K562 (cell line): ENCODE data around the gene LRP1B. TPM values are rescaled to one million over a fixed set of nuclear protein-coding genes. Genes with fewer than 3 reads are reported as not detected.

Experiments
- ATAC-seq: fragments of 200-7000 bp; cut with Tn5 transposase; 3 replicates; pipeline ENCODE4 v1.9.1; 2020; ENCODE audit warnings: moderate library complexity
- BruUV-seq: library from RNA; stranded (reverse); fragments of 400-500 nt; replicated peaks from 2 replicates; lab custom pipeline; 2021; lab: Mats Ljungman, UMichigan
- CTCF ChIA-PET: fragments of 300-600 bp; formaldehyde crosslinking; extraction: SDS; loops from one replicate; lab custom pipeline; 2021; ENCODE audit warnings: low intra/inter-chr PET ratio; lab: Yijun Ruan, JAX
- POLR2A ChIA-PET: fragments of 300-600, 350-650 bp; sonication (Branson Sonifier 250); formaldehyde crosslinking; extraction: SDS; loops from one replicate; lab custom pipeline; 2021; ENCODE audit warnings: antibody characterized with exemption, inconsistent platforms; lab: Yijun Ruan, JAX
- DNase-seq, 4 experiments: peaks; one replicate each; pipeline versions ENCODE4 v3.0.0 to v3.0.0-alpha.2; 2011 to 2018; ENCODE audit warnings: low spot score in 3 of 4, mixed read lengths in 3 of 4; ENCODE audit errors: extremely low read depth in 1 of 4
- FAIRE-seq: peaks from 2 replicates; lab custom pipeline; 2011; peaks lifted over from hg19 to GRCh38; lab: Jason Lieb, UNC
- H2AFZ ChIP-seq: 2 replicates; pipeline ENCODE4 v1.6.0; 2011; ENCODE audit warnings: low read depth, low read length, control low read depth, inconsistent platforms
- H3K27ac ChIP-seq: fragments of 200-600 bp; 3 replicates; pipeline ENCODE4 v1.8.0; 2011; ENCODE audit warnings: low read depth, mild to moderate bottlenecking, control low read depth, inconsistent platforms, low read length, moderate library complexity, mixed read lengths; ENCODE audit errors: extremely low read depth
- H3K27me3 ChIP-seq, 2 experiments: fragments of 300-600 bp in 1 of 2; 2 replicates in 1 of 2; 3 replicates in 1 of 2; pipeline versions ENCODE4 v1.6.0 to v1.8.0; 2011; ENCODE audit warnings: inconsistent platforms in 2 of 2, low read length in 2 of 2, mild to moderate bottlenecking in 1 of 2, mixed read lengths in 1 of 2, moderate library complexity in 1 of 2; ENCODE audit not compliant: control insufficient read depth in 2 of 2, insufficient read depth in 2 of 2
- H3K36me3 ChIP-seq: fragments of 300-600 bp; 3 replicates; pipeline ENCODE4 v1.8.0; 2011; ENCODE audit warnings: mild to moderate bottlenecking, low read length, inconsistent platforms; ENCODE audit not compliant: control insufficient read depth, insufficient read depth
- H3K4me1 ChIP-seq, 2 experiments: fragments of 200-600 bp in 1 of 2; replicated peaks in 1 of 2; 2 replicates in 1 of 2; 3 replicates in 1 of 2; pipeline versions ENCODE4 v1.5.1 to v1.8.0; 2011; ENCODE audit warnings: inconsistent platforms in 2 of 2, low read length in 2 of 2, mild to moderate bottlenecking in 1 of 2, mixed read lengths in 1 of 2, moderate library complexity in 1 of 2; ENCODE audit not compliant: control insufficient read depth in 2 of 2, insufficient read depth in 2 of 2
- H3K4me2 ChIP-seq: 2 replicates; pipeline ENCODE4 v1.6.1; 2011; ENCODE audit warnings: low read length, control low read depth, inconsistent platforms, mixed read lengths; ENCODE audit not compliant: insufficient read depth
- H3K4me3 ChIP-seq: fragments of 200-600 bp; sonication (generic), shearing (Covaris generic); 2 replicates; pipeline ENCODE4 v1.5.1; 2016; ENCODE audit warnings: control low read depth, inconsistent platforms
- H3K79me2 ChIP-seq: fragments of 200-600 bp; 3 replicates; pipeline ENCODE4 v1.8.0; 2011; ENCODE audit warnings: low read length, inconsistent platforms; ENCODE audit not compliant: control insufficient read depth, insufficient read depth
- H3K9ac ChIP-seq, 2 experiments: 2 replicates each; pipeline versions ENCODE4 v1.6.0 to v1.6.1; 2011; ENCODE audit warnings: low read depth in 2 of 2, low read length in 2 of 2, control low read depth in 1 of 2, inconsistent platforms in 1 of 2, mild to moderate bottlenecking in 1 of 2, mixed read lengths in 1 of 2; ENCODE audit not compliant: insufficient read depth in 1 of 2
- H3K9me1 ChIP-seq: one replicate; pipeline ENCODE4 v1.6.0; 2011; ENCODE audit warnings: inconsistent platforms, mild to moderate bottlenecking, low read length, moderate library complexity; ENCODE audit not compliant: control insufficient read depth, insufficient read depth
- H3K9me3 ChIP-seq: replicated peaks from 2 replicates; pipeline ENCODE4 v1.5.1; 2011; ENCODE audit warnings: low read depth, low read length, inconsistent platforms; ENCODE audit not compliant: control insufficient read depth, insufficient read depth
- H4K20me1 ChIP-seq: replicated peaks from 2 replicates; pipeline ENCODE4 v1.6.1; 2011; ENCODE audit warnings: low read length, inconsistent platforms, mixed read lengths; ENCODE audit not compliant: control insufficient read depth, insufficient read depth
- CBX1 ChIP-seq: sonication (generic); IDR thresholded peaks from 2 replicates; pipeline ENCODE4 v1.6.1; 2016; ENCODE audit warnings: antibody characterized with exemption, low read depth, mild to moderate bottlenecking
- CBX3 ChIP-seq, 2 experiments: IDR thresholded peaks; 1 replicate in 1 of 2; 2 replicates in 1 of 2; pipeline ENCODE4 v1.6.1; 2012; ENCODE audit warnings: inconsistent platforms in 2 of 2, low read length in 2 of 2, borderline replicate concordance in 1 of 2, control low read depth in 1 of 2
- ESRRB ChIP-seq: fragments of 250-450 bp; sonication (Bioruptor Pico); IDR thresholded peaks from 2 replicates; pipeline ENCODE4 v1.5.0; 2020; ENCODE audit warnings: mild to moderate bottlenecking, moderate library complexity, borderline replicate concordance
- GATAD2A ChIP-seq: fragments of 450-650 bp; IDR thresholded peaks from 2 replicates; pipeline ENCODE4 v1.6.1; 2017
- PURB ChIP-seq: sonication (generic); formaldehyde crosslinking; IDR thresholded peaks from 2 replicates; pipeline ENCODE4 v1.9.0; 2021; ENCODE audit warnings: low read depth, mild to moderate bottlenecking, missing genetic modification reagents
- TSC22D4 ChIP-seq: fragments of 450-650 bp; IDR thresholded peaks from 2 replicates; pipeline ENCODE4 v1.6.1; 2016; ENCODE audit warnings: missing genetic modification characterization, missing biosample characterization, control low read depth
- ZNF586 ChIP-seq: fragments of 450-650 bp; formaldehyde crosslinking; conservative IDR thresholded peaks from 2 replicates; pipeline ENCODE4 v1.4.0; 2020; ENCODE audit warnings: mild to moderate bottlenecking, moderate library complexity
- WGBS: fragments of 100-300 bp; shearing (Covaris generic); methylation state at CpG from one replicate; pipeline ENCODE4 v1.1.6; 2016; ENCODE audit warnings: low coverage, mixed read lengths; ENCODE audit not compliant: insufficient coverage; ENCODE audit errors: missing lambda C conversion rate; 5-methylcytosine and 5-hydroxymethylcytosine counted together
- in situ Hi-C: fragments of 300-500 bp; cut with MboI; formaldehyde crosslinking; loops from 4 replicates; pipeline ENCODE4 v1.15.0; 2018; ENCODE audit warnings: inconsistent platforms, mixed read lengths
- intact Hi-C: fragments of 100-400 bp; cut with micrococcal nuclease; formaldehyde crosslinking; loops from 2 replicates; pipeline ENCODE4 v1.14.2; 2022
- polyA plus RNA-seq, 8 experiments: library from polyadenylated mRNA; depleted of rRNA in 4 of 8; stranded (reverse) in 5 of 8; unstranded in 3 of 8; fragments of >200 nt; fragmentation: Nextera tagmentation in 2 of 8; fragmentation: Illumina TruSeq in 1 of 8; extraction: Ambion mirVana in 2 of 8; extraction: Trizol in 1 of 8; gene quantifications; 2 replicates each; pipeline versions ENCODE4 v1.2.1 to v1.2.3, GENCODE V29; 2011 to 2014; ENCODE audit warnings: inconsistent platforms in 1 of 8, missing spikeins in 1 of 8
- total RNA-seq, 7 experiments: library from RNA; depleted of rRNA in 6 of 7; stranded (reverse); fragments of >200 nt in 6 of 7; fragmentation: Illumina TruSeq in 2 of 7; extraction: Trizol in 2 of 7; gene quantifications; 2 replicates each; pipeline versions ENCODE4 v1.2.1 to v1.2.3, GENCODE V29; 2011 to 2021; ENCODE audit warnings: low replicate concordance in 1 of 7
- TF ChIP-seq, protein P1 (sequence below): fragments of 150-350 bp; conservative IDR thresholded peaks from 2 replicates; pipeline ENCODE4 v1.6.1; 2014; ENCODE audit warnings: low read length
- TF ChIP-seq, protein P2 (sequence below): fragments of 250-450 bp; sonication (Bioruptor Pico); IDR thresholded peaks from 2 replicates; pipeline ENCODE4 v1.4.0; 2020; ENCODE audit warnings: mild to moderate bottlenecking, moderate library complexity

LRP1B gene
- total and polyA plus RNA-seq, 9 of the 15 experiments (the other 6 are each of a cell fraction or from before 2014, with no cell fraction given), result not detected

DNA sequence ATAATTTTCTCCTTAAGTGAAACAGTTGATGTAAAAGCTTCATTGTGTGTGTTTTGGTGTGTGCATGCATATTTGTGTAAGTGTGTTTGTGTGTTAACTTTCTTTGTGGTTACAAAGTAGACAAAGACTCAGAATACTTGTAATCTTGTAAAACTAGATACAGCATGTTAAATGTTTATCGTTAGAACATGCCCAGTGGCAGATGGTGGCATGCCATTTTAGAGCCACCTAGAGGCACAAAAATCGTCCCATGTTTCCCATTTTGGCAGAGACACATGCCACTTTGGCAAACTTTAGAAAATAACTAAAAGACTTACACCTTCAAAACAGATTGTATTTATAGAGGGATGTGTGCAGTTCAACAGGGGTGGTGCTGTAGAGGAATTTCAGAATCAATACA is 224.1 kb downstream of the LRP1B start (continued):
- TF ChIP-seq, protein P1, sequence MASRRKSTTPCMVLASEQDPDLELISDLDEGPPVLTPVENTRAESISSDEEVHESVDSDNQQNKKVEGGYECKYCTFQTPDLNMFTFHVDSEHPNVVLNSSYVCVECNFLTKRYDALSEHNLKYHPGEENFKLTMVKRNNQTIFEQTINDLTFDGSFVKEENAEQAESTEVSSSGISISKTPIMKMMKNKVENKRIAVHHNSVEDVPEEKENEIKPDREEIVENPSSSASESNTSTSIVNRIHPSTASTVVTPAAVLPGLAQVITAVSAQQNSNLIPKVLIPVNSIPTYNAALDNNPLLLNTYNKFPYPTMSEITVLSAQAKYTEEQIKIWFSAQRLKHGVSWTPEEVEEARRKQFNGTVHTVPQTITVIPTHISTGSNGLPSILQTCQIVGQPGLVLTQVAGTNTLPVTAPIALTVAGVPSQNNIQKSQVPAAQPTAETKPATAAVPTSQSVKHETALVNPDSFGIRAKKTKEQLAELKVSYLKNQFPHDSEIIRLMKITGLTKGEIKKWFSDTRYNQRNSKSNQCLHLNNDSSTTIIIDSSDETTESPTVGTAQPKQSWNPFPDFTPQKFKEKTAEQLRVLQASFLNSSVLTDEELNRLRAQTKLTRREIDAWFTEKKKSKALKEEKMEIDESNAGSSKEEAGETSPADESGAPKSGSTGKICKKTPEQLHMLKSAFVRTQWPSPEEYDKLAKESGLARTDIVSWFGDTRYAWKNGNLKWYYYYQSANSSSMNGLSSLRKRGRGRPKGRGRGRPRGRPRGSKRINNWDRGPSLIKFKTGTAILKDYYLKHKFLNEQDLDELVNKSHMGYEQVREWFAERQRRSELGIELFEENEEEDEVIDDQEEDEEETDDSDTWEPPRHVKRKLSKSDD, result no peak
- TF ChIP-seq GATAD2A, result no peak
- no peak for TF ChIP-seq ZNF586 (CRISPR knock-in tag)

DNA sequence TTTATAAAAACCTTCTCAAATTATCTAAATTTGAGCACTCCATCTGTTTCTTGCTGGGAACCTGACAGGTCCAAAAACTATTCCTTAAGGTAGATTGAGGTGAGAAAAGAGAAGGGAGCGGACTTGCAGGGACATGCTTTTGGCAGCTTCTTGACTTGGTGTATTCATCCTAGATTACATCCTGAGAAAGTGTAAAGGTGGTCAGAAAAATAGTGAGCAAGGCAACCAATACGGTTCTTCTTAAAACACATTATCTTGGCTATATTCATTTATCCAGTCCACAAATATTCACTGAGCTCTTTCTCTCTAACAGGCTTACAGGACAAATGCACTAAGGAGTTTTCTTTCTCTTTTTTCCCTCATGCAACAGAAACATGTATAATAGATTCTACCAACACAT is 230.0 kb downstream of the LRP1B start:
- no peak overlapping the region for H3K27ac ChIP-seq
- H3K9me1 ChIP-seq, result no peaks in the 10 kb centered on the region
- ChIA-PET POLR2A (no interaction called here), CTCF (interaction anchor here (0.6 kb wide), 1 partner anchor 543 kb away, joined by 4 read pairs; no protein-coding TSS in a partner anchor)
- H3K9ac ChIP-seq, result no peak overlapping the region
- no peaks in the 10 kb centered on the region for H3K27me3 ChIP-seq
- TF ChIP-seq CBX1 (no peak), TSC22D4 (no peak), CBX3 (IDR thresholded peaks at IDR 0.05; ENCODE audit: borderline replicate concordance in 1 of 2, low read length in 2 of 2) (no peak), PURB (no peak), ESRRB (CRISPR knock-in tag) (no peak)
- TF ChIP-seq, protein P2, sequence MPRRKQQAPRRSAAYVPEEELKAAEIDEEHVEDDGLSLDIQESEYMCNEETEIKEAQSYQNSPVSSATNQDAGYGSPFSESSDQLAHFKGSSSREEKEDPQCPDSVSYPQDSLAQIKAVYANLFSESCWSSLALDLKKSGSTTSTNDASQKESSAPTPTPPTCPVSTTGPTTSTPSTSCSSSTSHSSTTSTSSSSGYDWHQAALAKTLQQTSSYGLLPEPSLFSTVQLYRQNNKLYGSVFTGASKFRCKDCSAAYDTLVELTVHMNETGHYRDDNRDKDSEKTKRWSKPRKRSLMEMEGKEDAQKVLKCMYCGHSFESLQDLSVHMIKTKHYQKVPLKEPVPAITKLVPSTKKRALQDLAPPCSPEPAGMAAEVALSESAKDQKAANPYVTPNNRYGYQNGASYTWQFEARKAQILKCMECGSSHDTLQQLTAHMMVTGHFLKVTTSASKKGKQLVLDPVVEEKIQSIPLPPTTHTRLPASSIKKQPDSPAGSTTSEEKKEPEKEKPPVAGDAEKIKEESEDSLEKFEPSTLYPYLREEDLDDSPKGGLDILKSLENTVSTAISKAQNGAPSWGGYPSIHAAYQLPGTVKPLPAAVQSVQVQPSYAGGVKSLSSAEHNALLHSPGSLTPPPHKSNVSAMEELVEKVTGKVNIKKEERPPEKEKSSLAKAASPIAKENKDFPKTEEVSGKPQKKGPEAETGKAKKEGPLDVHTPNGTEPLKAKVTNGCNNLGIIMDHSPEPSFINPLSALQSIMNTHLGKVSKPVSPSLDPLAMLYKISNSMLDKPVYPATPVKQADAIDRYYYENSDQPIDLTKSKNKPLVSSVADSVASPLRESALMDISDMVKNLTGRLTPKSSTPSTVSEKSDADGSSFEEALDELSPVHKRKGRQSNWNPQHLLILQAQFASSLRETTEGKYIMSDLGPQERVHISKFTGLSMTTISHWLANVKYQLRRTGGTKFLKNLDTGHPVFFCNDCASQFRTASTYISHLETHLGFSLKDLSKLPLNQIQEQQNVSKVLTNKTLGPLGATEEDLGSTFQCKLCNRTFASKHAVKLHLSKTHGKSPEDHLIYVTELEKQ (CRISPR knock-in tag), result no peak
- no peaks in the 10 kb centered on the region for H3K4me1 ChIP-seq
- no peaks in the 10 kb centered on the region for H3K9me3 ChIP-seq
- in situ Hi-C loops, result no loop called here
- no peaks in the 10 kb centered on the region for H3K79me2 ChIP-seq
- H3K4me3 ChIP-seq, result no peak overlapping the region
- no peak overlapping the region for H2AFZ ChIP-seq
- no TSS peak for BruUV-seq
- no peak for ATAC-seq
- H3K36me3 ChIP-seq, result no peaks in the 10 kb centered on the region
- no peak for DNase-seq
- no peaks in the 10 kb centered on the region for H4K20me1 ChIP-seq
- intact Hi-C loops, result no loop called here
- no peak for FAIRE-seq
- WGBS, result 0% methylated on average over 1 of the region's 2 CpGs
- no peak overlapping the region for H3K4me2 ChIP-seq
